Measurements from ENCODE around the gene HCRT. TPM values are rescaled to one million over a fixed set of nuclear protein-coding genes. Genes with fewer than 3 reads are reported as not detected.

The HCRT gene
- total RNA-seq, 2 experiments from 2014 or later = not detected

- Mint-ChIP-seq H3K36me3 (ENCODE audit: low read depth) (no peaks in the 10 kb centered on the region), H3K4me3 (peak overlapping the region; percentile 86), H3K4me1 (ENCODE audit: low read depth) (peaks cover 39% of the 10 kb centered on the region), H3K9me3 (no peaks in the 10 kb centered on the region), H3K27me3 (peaks cover 30% of the 10 kb centered on the region), H3K27ac (peak overlapping the region; percentile 79)
- Histone ChIP-seq H3K9me3 (ENCODE audit: control insufficient read depth in 1 of 2, insufficient read depth in 1 of 2, low read length in 2 of 2) (peaks cover 0 to 12% of the 10 kb centered on the region in 2 experiments), H3K27me3 (ENCODE audit: control insufficient read depth in 1 of 2, insufficient read depth in 2 of 2, low read length in 2 of 2) (peaks cover 0 to 14% of the 10 kb centered on the region in 2 experiments), H3K4me3 (ENCODE audit: low read length) (peak overlapping the region; percentile 87), H3K36me3 (ENCODE audit: insufficient read depth, low read length) (no peaks in the 10 kb centered on the region), H3K27ac (ENCODE audit: low read depth in 1 of 2, low read length in 2 of 2) (peak overlapping the region; percentile 73 to 75), H3K4me1 (ENCODE audit: insufficient read depth, low read length) (peaks cover 53% of the 10 kb centered on the region)
- POLR2A ChIA-PET = interaction anchor here (0.9 to 2.5 kb wide), 4 partner anchors 10 to 217 kb away, joined by 3 to 15 read pairs (median 5); partner anchors contain the start of genes CNP, GHDC and STAT3
- peak; percentile 39 to 90 (median 68) for DNase-seq
- ATAC-seq (ENCODE audit: poor library complexity) = peak; percentile 63
- CTCF ChIA-PET = interaction anchor here (1.1 to 2.4 kb wide), 2 partner anchors 11 to 38 kb away, joined by 4 to 12 read pairs; partner anchors contain the start of gene GHDC
- intact Hi-C loops (cut with DNase I, micrococcal nuclease) = loop anchor here in 1 of 2 experiments (2.0 kb wide), 1 partner anchor 29 kb away; the partner anchor contains the start of gene RAB5C
- peak; percentile 68 for TF ChIP-seq CTCF (IDR thresholded peaks at IDR 0.05)
Observed at GRCh38 chr17:42183741-42184711, 1.2 kb downstream of the HCRT start.

GRCh38 chr17:42182927-42183734 is 2.1 kb downstream of the HCRT start:
- H3K27me3 Mint-ChIP-seq = peaks cover 37% of the 10 kb centered on the region
- peak overlapping the region; percentile 73 to 75 for H3K27ac ChIP-seq (ENCODE audit: low read depth in 1 of 2, low read length in 2 of 2)
- no peak for DNase-seq
- no peak for TF ChIP-seq CTCF (IDR thresholded peaks at IDR 0.05)
- ChIA-PET POLR2A (interaction anchor here (0.9 to 2.5 kb wide), 3 partner anchors 11 to 216 kb away, joined by 3 to 15 read pairs (median 6); partner anchors contain the start of genes CNP, GHDC and STAT3), CTCF (interaction anchor here (1.1 to 2.4 kb wide), 2 partner anchors 11 to 39 kb away, joined by 4 to 12 read pairs; partner anchors contain the start of gene GHDC)
- H3K4me1 ChIP-seq (ENCODE audit: insufficient read depth, low read length) = peaks cover 62% of the 10 kb centered on the region
- H3K4me1 Mint-ChIP-seq (ENCODE audit: low read depth) = peaks cover 44% of the 10 kb centered on the region
- H3K4me3 Mint-ChIP-seq = peak overlapping the region; percentile 86
- H3K4me3 ChIP-seq (ENCODE audit: low read length) = peak overlapping the region; percentile 87
- no peaks in the 10 kb centered on the region for H3K9me3 Mint-ChIP-seq
- intact Hi-C loops (cut with DNase I, micrococcal nuclease) = loop anchor here in 1 of 2 experiments (2.0 kb wide), 1 partner anchor 28 kb away; the partner anchor contains the start of gene RAB5C
- H3K36me3 ChIP-seq (ENCODE audit: insufficient read depth, low read length) = no peaks in the 10 kb centered on the region
- H3K27ac Mint-ChIP-seq = peak overlapping the region; percentile 64
- H3K27me3 ChIP-seq (ENCODE audit: control insufficient read depth in 1 of 2, insufficient read depth in 2 of 2, low read length in 2 of 2) = peaks cover 0 to 15% of the 10 kb centered on the region in 2 experiments
- no peaks in the 10 kb centered on the region for H3K36me3 Mint-ChIP-seq (ENCODE audit: low read depth)
- no peak for ATAC-seq (ENCODE audit: poor library complexity)
- H3K9me3 ChIP-seq (ENCODE audit: control insufficient read depth in 1 of 2, insufficient read depth in 1 of 2, low read length in 2 of 2) = peaks cover 0 to 12% of the 10 kb centered on the region in 2 experiments

GRCh38 chr17:42181851-42182207 is 3.4 kb downstream of the HCRT start:
- Mint-ChIP-seq H3K9me3 (no peaks in the 10 kb centered on the region), H3K27ac (no peak overlapping the region), H3K36me3 (ENCODE audit: low read depth) (no peaks in the 10 kb centered on the region), H3K27me3 (peaks cover 43% of the 10 kb centered on the region), H3K4me1 (ENCODE audit: low read depth) (peaks cover 44% of the 10 kb centered on the region), H3K4me3 (peak overlapping the region; percentile 63)
- no peak for ATAC-seq (ENCODE audit: poor library complexity)
- peaks cover 63% of the 10 kb centered on the region for H3K4me1 ChIP-seq (ENCODE audit: insufficient read depth, low read length)
- no peak overlapping the region for H3K4me3 ChIP-seq (ENCODE audit: low read length)
- ChIA-PET CTCF (interaction anchor here (0.7 to 1.6 kb wide), 6 partner anchors 12 to 224 kb away, joined by 3 to 11 read pairs (median 4); partner anchors contain the start of genes DHX58 and GHDC), POLR2A (interaction anchor here (1.8 to 2.3 kb wide), 3 partner anchors 13 to 165 kb away, joined by 4 to 7 read pairs (median 5); partner anchors contain the start of genes DNAJC7, GHDC and STAT5A)
- no peak for DNase-seq
- no peak for TF ChIP-seq CTCF (IDR thresholded peaks at IDR 0.05)
- no peaks in the 10 kb centered on the region for H3K36me3 ChIP-seq (ENCODE audit: insufficient read depth, low read length)
- H3K9me3 ChIP-seq (ENCODE audit: control insufficient read depth in 1 of 2, insufficient read depth in 1 of 2, low read length in 2 of 2) = peaks cover 0 to 12% of the 10 kb centered on the region in 2 experiments
- no peak overlapping the region for H3K27ac ChIP-seq (ENCODE audit: low read depth in 1 of 2, low read length in 2 of 2)
- intact Hi-C loops (cut with DNase I, micrococcal nuclease) = loop anchor here in 1 of 2 experiments (1.0 to 2.0 kb wide), 2 partner anchors 12 to 27 kb away; partner anchors contain the start of genes GHDC and RAB5C
- H3K27me3 ChIP-seq (ENCODE audit: control insufficient read depth in 1 of 2, insufficient read depth in 2 of 2, low read length in 2 of 2) = peaks cover 0 to 15% of the 10 kb centered on the region in 2 experiments

Measured in CD4-positive, alpha-beta T cell (primary cell).